ENCODE data around the gene ZBTB20.

Gene ZBTB20

GRCh38 chr3:114741066-114741465 is 406.0 kb downstream of the ZBTB20 start:
- Histone ChIP-seq H3K9ac (ENCODE audit: low read length) (no peak overlapping the region), H3K9me3 (ENCODE audit: insufficient read depth, low read length) (no peaks in the 10 kb centered on the region), H3K4me3 (ENCODE audit: low read length) (no peak overlapping the region), H3K79me2 (ENCODE audit: low read length) (no peaks in the 10 kb centered on the region), H2AFZ (ENCODE audit: low read depth, low read length) (no peak overlapping the region), H3K4me1 (ENCODE audit: low read length) (peaks cover 22% of the 10 kb centered on the region), H3K27me3 (ENCODE audit: low read depth, low read length) (no peaks in the 10 kb centered on the region), H3K27ac (ENCODE audit: low read length) (no peak overlapping the region), H4K20me1 (ENCODE audit: insufficient read depth, low read length) (no peaks in the 10 kb centered on the region), H3K4me2 (ENCODE audit: low read length) (no peak overlapping the region), H3K36me3 (replicated peaks; ENCODE audit: low read depth, low read length) (no peaks in the 10 kb centered on the region)
- TF ChIP-seq EZH2phosphoT487 (IDR thresholded peaks at IDR 0.05; ENCODE audit: low read depth) = no peak

- Histone ChIP-seq H3K9ac (ENCODE audit: low read length) (no peak overlapping the region), H3K79me2 (ENCODE audit: low read length) (no peaks in the 10 kb centered on the region), H3K4me3 (ENCODE audit: low read length) (no peak overlapping the region), H3K27ac (ENCODE audit: low read length) (no peak overlapping the region), H3K9me3 (ENCODE audit: insufficient read depth, low read length) (no peaks in the 10 kb centered on the region), H3K4me1 (ENCODE audit: low read length) (peaks cover 15% of the 10 kb centered on the region), H2AFZ (ENCODE audit: low read depth, low read length) (no peak overlapping the region), H3K27me3 (ENCODE audit: low read depth, low read length) (no peaks in the 10 kb centered on the region), H4K20me1 (ENCODE audit: insufficient read depth, low read length) (no peaks in the 10 kb centered on the region), H3K36me3 (replicated peaks; ENCODE audit: low read depth, low read length) (no peaks in the 10 kb centered on the region), H3K4me2 (ENCODE audit: low read length) (no peak overlapping the region)
- no peak for TF ChIP-seq CTCF (IDR thresholded peaks at IDR 0.05; ENCODE audit: low read depth, low read length)
- TF ChIP-seq EZH2phosphoT487 (IDR thresholded peaks at IDR 0.05; ENCODE audit: low read depth) = no peak
Observed at GRCh38 chr3:114739627-114740026, 407.5 kb downstream of the ZBTB20 start.

- no peak overlapping the region for H3K4me3 ChIP-seq (ENCODE audit: low read length)
- no peak overlapping the region for H3K9ac ChIP-seq (ENCODE audit: low read length)
- no peak overlapping the region for H3K4me2 ChIP-seq (ENCODE audit: low read length)
- H3K9me3 ChIP-seq (ENCODE audit: insufficient read depth, low read length) = no peaks in the 10 kb centered on the region
- TF ChIP-seq EZH2phosphoT487 (IDR thresholded peaks at IDR 0.05; ENCODE audit: low read depth) (no peak), CTCF (IDR thresholded peaks at IDR 0.05; ENCODE audit: low read depth, low read length) (no peak)
- no peaks in the 10 kb centered on the region for H4K20me1 ChIP-seq (ENCODE audit: insufficient read depth, low read length)
- H3K4me1 ChIP-seq (ENCODE audit: low read length) = peaks cover 11% of the 10 kb centered on the region
- no peak overlapping the region for H2AFZ ChIP-seq (ENCODE audit: low read depth, low read length)
- no peaks in the 10 kb centered on the region for H3K36me3 ChIP-seq (replicated peaks; ENCODE audit: low read depth, low read length)
- no peaks in the 10 kb centered on the region for H3K27me3 ChIP-seq (ENCODE audit: low read depth, low read length)
- no peak overlapping the region for H3K27ac ChIP-seq (ENCODE audit: low read length)
- H3K79me2 ChIP-seq (ENCODE audit: low read length) = no peaks in the 10 kb centered on the region
Observed at GRCh38 chr3:114732353-114732752, 414.7 kb downstream of the ZBTB20 start.

DNA sequence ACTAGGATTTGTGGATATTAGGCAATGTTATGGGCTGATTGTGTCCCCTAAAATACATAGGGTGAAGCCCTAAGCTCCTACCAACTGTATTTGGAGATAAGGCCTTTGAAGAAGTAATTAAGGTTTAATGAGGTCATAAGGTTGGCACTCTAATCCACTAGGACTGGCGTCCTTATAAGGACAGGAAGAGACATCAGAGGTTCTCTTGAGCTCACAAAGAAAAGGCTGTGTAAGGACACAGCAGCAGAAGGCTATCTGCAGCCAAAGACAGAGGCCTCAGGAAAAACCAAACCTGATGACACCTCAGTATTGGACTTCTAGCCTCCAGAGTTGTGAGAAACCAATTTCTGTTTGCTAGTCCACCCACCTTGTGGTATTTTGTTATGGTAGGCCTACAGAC is 416.7 kb downstream of the ZBTB20 start:
- H4K20me1 ChIP-seq (ENCODE audit: insufficient read depth, low read length) = no peaks in the 10 kb centered on the region
- H3K79me2 ChIP-seq (ENCODE audit: low read length) = no peaks in the 10 kb centered on the region
- no peak overlapping the region for H2AFZ ChIP-seq (ENCODE audit: low read depth, low read length)
- H3K9me3 ChIP-seq (ENCODE audit: insufficient read depth, low read length) = no peaks in the 10 kb centered on the region
- no peak overlapping the region for H3K4me2 ChIP-seq (ENCODE audit: low read length)
- H3K36me3 ChIP-seq (replicated peaks; ENCODE audit: low read depth, low read length) = no peaks in the 10 kb centered on the region
- H3K27me3 ChIP-seq (ENCODE audit: low read depth, low read length) = no peaks in the 10 kb centered on the region
- no peak overlapping the region for H3K9ac ChIP-seq (ENCODE audit: low read length)
- H3K27ac ChIP-seq (ENCODE audit: low read length) = no peak overlapping the region
- no peak overlapping the region for H3K4me3 ChIP-seq (ENCODE audit: low read length)
- TF ChIP-seq CTCF (IDR thresholded peaks at IDR 0.05; ENCODE audit: low read depth, low read length) = no peak
- TF ChIP-seq EZH2phosphoT487 (IDR thresholded peaks at IDR 0.05; ENCODE audit: low read depth) = no peak
- H3K4me1 ChIP-seq (ENCODE audit: low read length) = peaks cover 17% of the 10 kb centered on the region

DNA sequence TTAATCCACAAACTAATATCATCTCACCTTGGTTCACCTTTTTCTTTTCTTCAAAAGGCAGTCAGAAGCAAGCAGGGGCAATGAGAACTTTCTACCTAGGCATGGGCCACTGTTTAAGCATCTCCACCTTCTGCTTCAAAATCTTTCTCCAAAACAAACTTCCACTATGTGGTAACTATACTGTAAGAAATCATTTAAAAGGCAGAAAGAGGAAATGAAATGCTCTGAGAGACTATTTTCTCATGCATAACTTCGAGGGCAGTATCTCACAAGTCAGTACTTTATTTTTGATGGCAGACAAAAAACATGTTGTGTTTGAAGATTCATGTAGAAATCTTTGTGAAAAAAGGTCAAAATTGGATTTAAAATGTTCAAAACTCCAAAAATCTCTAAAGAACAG is 419.7 kb downstream of the ZBTB20 start:
- peaks cover 21% of the 10 kb centered on the region for H3K4me1 ChIP-seq (ENCODE audit: low read length)
- no peaks in the 10 kb centered on the region for H3K36me3 ChIP-seq (replicated peaks; ENCODE audit: low read depth, low read length)
- no peak for TF ChIP-seq CTCF (IDR thresholded peaks at IDR 0.05; ENCODE audit: low read depth, low read length)
- no peak for TF ChIP-seq EZH2phosphoT487 (IDR thresholded peaks at IDR 0.05; ENCODE audit: low read depth)
- H3K9me3 ChIP-seq (ENCODE audit: insufficient read depth, low read length) = no peaks in the 10 kb centered on the region
- no peak overlapping the region for H3K4me3 ChIP-seq (ENCODE audit: low read length)
- no peak overlapping the region for H3K27ac ChIP-seq (ENCODE audit: low read length)
- no peaks in the 10 kb centered on the region for H4K20me1 ChIP-seq (ENCODE audit: insufficient read depth, low read length)
- H2AFZ ChIP-seq (ENCODE audit: low read depth, low read length) = no peak overlapping the region
- no peaks in the 10 kb centered on the region for H3K79me2 ChIP-seq (ENCODE audit: low read length)
- peak overlapping the region; percentile 27; the same call in 1 of the 2 replicates for H3K4me2 ChIP-seq (ENCODE audit: low read length)
- H3K9ac ChIP-seq (ENCODE audit: low read length) = no peak overlapping the region
- H3K27me3 ChIP-seq (ENCODE audit: low read depth, low read length) = no peaks in the 10 kb centered on the region

Measured in OCI-LY3 (cell line).